Activated T-cell treated with anti-CD3 and anti-CD28 coated beads for 4 hours (primary cell): ENCODE results near the gene KLHL30.
"Not testable (repeated sequence)": the region's sequence is repeated elsewhere in the genome, so short reads cannot be mapped to it uniquely, and the experiment has no call there.

Experiments used
- DNase-seq: peaks from one replicate; pipeline ENCODE4 v3.0.0-alpha.2; 2020

The KLHL30 gene

GRCh38 chr2:238163481-238164198, 25.2 kb downstream of the KLHL30 start:
- DNase-seq, result no peak

GRCh38 chr2:238164906-238165287, 26.4 kb downstream of the KLHL30 start:
- DNase-seq, result no peak

- DNase-seq, result no peak
Observed at GRCh38 chr2:238165288-238165921, 26.9 kb downstream of the KLHL30 start.

DNA sequence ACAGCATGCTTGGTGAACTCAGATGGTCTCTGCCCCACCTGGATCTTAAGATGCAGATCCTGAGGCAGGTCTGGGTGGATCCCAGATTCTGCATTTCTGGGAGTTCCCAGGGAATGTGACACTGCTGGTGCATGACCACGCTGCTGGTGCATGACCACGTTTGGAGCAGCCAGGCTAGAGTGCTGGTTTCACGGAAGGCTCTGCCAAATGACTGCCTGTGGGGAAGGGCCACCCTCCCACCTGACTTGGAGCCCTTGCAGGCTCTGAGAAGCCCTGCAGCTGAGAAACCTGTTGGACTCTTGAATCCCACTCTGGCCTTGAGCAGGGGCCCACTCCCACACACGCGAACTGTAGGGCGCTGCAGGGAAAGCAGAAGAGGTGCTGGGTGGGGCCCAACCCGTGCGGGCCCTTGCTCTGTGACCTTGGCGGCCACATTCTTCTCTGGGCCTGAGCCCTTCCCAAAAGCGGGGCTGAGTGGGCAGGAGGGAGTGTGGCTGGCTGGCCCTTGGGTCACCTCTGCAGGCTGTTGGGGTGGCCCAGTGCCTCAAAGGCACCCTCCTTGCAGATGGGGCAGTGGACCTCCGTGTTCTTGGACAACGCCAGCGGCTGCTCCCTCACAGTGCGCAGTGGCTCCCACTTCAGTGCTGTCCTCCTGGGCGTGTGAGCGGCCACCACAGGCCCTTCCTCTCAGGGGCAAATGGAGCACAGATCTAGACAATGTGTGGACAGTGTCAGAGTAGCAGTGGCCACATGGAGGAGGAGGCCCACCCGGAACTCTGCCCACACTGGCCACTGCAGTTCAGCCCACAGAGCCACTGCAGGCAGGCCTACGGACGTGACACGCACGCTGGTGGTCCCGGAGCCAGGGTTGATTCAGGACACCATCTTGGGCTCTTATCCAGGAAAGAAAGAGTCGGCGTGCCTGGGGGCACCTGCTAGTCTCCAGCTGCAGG, 28.2 kb downstream of the KLHL30 start:
- DNase-seq, result no peak

DNA sequence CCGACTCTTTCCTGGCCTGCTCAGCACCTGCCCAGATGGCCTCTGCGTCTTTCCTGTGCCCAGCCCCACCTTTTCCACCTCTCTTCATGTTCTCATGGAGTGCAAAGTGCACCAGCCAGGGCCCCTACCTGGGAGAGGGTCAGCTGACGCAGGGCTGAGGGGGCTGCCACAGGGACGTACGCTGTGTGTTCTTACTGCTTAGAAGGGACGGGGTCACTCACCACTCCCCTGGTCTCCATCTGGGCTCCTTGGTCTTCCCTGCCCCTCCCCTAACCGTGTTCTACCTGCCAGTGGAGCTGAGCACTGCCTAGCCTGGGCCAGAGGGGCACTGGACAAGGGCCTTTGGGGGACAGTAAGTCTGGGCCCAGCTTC, 28.9 kb downstream of the KLHL30 start:
- DNase-seq, result no peak

- no peak for DNase-seq
Observed at GRCh38 chr2:238167761-238168160, 29.3 kb downstream of the KLHL30 start.

DNA sequence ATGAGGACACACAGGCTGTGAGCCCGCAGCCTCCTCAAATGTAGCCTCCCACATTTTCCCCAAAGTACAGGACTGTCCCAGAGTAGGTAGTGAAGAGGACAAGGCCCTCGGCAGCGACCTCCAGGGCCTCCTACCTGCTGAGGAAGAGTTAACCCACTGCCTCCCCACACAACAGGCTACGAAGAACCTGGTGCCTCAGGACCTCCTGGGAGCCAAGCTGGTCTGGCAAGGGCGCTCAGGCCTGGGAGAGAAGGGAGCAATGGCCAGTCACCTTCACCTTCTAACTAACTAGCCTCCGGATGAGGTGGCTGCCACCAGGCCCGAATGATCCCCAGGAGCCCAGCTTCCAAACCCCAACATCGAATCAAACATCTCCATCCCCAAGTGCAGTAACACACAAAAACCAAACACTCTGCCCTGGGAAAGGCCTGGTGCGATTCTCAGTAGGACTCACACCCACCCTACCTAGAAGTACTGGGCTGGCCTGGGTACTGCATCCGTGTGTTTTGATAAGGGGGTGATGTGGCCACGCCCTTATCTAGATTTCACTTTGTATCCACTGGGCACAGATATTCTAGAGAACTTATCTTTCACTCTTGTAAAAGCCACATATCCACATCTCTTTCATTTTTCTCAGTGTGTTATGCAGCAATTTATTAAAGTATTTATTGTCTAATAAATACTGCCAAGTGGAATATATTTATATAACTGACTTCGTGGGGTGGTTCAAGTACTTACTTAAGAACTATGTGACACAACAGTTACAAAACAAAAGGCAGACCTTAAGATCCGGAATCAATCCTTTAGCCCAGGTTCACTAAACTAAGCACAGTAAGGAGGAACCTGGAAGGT, 30.0 kb downstream of the KLHL30 start:
- no peak for DNase-seq

GRCh38 chr2:238169048-238169707, 30.7 kb downstream of the KLHL30 start:
- no peak for DNase-seq

DNA sequence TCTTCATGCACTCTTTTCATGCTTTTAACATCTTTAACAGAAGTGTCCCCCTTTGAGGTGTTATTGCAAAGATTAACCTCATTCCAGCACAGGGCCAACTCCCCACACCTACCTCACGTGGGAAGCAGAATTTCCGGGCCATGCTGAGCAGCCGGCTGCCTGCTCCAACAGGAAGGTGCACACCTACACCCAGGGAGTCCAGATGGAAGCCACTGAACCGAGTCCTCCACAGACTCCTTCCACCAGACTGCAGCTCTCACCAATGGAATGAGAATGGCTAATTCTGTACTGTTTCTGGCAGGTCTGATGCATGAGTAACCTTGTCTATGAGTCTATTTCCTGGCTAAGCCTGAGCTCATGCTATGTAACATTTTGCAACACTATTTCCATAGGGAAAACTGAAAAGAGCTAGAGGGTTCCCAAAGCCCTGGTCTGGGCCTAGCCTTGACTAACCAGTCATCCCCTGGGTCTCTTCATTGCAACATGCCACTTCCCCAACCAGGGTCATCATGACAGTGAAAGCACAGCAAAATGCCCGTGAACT, 31.3 kb downstream of the KLHL30 start:
- no peak for DNase-seq

DNA sequence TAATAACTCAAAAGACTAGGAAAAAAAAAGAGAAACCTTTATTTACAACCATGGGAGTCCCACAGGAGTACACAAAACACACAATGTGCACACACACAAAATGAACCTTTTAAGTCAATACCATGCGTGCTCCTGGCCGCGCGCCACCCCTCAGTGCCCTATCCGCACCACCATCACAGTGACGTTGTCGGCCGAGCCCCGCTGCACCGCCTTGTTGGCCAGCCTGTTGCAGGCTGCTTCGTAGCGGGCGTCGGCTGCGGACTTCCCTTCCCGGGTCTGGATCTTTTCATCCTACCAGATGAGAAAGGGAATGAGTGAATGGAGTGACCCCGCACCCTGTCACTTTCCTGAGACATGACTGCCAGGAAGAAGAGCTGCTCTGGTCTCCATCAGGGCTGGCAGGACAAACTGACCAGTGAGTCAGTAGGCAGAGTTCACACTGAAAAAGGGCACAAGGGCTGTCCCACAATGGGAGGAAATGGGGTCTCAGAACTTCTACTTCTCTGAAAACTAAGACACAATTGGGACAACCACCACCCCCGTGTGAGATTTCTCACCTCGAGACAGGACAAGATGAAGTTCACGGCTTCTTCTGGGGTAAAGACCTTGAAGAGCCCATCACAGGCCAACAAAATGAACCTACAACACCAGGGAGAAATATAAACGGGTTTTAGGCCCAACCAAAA, 32.1 kb downstream of the KLHL30 start:
- DNase-seq, result no peak

GRCh38 chr2:238171072-238171431, 32.6 kb downstream of the KLHL30 start:
- DNase-seq, result not testable (repeated sequence)

DNA sequence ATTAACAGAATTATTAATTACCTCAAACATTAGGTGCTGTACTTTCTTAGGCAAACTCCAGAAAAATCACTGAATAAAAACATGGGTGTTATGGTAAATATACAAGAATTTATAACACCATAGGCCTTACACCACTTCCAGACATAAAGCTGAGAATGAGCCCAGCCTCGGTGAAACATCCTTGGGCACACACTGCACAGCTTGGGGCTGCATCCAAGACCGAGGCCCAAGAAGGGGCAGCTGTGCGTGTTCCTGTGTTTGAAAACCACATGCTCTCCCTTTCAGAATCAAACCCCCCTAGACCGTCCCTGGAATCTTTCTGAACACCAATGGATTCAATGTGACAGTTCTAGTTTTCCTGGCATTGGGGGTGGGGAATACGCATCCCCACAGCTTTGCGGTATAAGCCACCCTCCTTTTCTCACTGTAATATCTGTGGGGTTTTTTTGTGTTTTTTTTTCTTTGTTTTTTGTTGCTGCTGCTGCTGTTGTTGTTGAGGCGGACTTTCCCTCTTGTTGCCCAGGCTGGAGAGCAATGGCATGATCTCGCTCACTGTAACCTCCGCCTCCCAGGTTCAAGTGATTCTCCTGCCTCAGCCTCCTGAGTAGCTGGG, 33.2 kb downstream of the KLHL30 start:
- DNase-seq, result no peak

GRCh38 chr2:238172439-238172838, 34.0 kb downstream of the KLHL30 start:
- DNase-seq, result no peak

- DNase-seq, result no peak
Observed at GRCh38 chr2:238173692-238174091, 35.2 kb downstream of the KLHL30 start.

GRCh38 chr2:238174291-238174690, 35.8 kb downstream of the KLHL30 start:
- no peak for DNase-seq

DNA sequence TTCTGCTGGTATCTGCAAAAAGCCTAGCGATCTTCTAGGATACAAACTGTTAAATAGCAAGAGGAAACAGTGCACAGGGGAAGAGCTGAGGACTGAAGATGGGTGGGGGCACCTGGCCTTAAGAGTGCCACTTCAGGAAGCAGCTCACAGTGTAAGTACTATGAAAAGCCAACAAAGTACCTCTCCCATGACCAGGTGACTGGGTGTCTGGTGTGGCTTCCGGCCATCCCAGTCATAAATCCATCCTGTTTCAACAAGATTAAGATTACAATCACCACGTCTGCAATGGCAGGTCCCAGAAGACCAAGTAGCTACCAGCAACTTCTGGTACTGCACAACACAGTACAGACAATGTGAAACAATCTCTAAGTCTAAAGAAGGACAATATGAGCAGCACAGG, 36.2 kb downstream of the KLHL30 start:
- DNase-seq, result no peak

GRCh38 chr2:238176613-238177012, 38.1 kb downstream of the KLHL30 start:
- no peak for DNase-seq

DNA sequence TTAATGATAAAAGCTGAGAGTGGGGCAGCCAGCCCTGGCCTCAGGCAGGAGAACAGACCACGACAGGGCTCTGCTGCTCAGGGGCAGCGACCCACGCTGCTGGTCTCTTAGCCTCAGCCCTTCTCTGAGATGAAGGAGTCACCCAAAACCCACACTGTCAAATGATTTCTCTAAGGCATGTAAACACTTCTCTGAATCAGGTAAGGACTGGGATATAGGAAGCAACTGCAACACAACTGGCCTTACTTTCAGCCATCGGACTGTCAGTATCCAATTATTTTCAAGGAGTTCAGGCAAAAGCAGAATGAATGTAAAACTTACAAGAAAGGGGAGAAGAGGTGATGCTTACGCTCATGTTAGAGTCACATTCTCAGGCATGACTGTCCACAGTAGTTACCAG, 42.1 kb downstream of the KLHL30 start:
- no peak for DNase-seq

DNA sequence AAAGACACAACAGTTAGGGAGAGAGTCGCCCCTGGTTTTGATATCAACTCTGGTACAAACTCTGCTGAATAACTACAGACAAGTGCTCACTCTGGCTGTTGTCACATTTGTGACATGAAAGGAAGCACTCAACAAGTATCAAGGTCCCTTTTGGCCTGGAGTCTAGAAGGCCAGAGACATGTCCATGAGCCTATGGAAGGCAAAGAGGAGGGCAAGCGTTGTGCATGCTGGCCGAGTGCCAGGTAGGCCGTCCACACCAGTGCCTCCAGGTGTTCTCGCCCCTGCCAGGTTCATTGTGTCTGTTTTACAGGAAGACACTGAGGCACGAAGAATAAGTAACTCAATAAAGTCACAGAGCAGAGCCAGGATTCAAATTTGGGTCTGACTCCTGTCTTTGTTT, 43.9 kb downstream of the KLHL30 start:
- DNase-seq, result no peak

GRCh38 chr2:238183821-238184220, 45.4 kb downstream of the KLHL30 start:
- DNase-seq, result no peak
